Measurements from ENCODE around the gene SCGB1D4. TPM values are rescaled to one million over a fixed set of nuclear protein-coding genes. Genes with fewer than 3 reads are reported as not detected.
"Not testable (repeated sequence)": the region's sequence is repeated elsewhere in the genome, so short reads cannot be mapped to it uniquely, and the experiment has no call there.

Gene SCGB1D4, protein sequence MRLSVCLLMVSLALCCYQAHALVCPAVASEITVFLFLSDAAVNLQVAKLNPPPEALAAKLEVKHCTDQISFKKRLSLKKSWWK
- total RNA-seq = not detected

DNA sequence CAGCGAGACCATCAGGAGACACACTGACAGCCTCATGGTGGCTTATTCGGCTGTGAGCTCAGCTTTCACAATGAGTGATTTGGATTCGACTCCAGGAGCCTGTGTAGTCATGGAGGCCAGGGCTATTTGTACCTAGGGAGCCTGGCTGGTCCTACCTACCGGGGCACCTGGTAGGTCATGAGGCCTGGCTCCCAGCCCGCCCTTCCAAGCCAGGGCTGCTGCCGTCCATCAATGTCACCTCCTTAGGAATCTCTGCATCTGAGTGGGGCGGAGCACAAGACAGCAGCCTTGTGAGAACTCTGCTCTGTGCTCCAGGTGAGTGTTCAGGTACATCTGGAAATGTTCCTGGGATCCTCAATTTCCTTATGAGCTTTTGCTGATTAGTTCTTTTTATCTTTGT lies at the start of gene SCGB1D4:
SCGB1D4 (minus strand) TSS at position 101 of the 400 bp plus-strand sequence; CDS start at position 36, 65 bp downstream.
- no peaks in the 10 kb centered on the region for H3K9me3 Mint-ChIP-seq
- no peak within 1 kb of the TSS for H3K4me3 Mint-ChIP-seq
- no peak for ATAC-seq
- H3K4me1 Mint-ChIP-seq (ENCODE audit: low read depth in 2 of 2) = no peaks in the 10 kb centered on the region
- DNase-seq (ENCODE audit: low spot score) = no peak
- H3K27ac Mint-ChIP-seq = no peak within 1 kb of the TSS
- peaks cover 20 to 44% of the 10 kb centered on the region in 2 donors for H3K27me3 Mint-ChIP-seq
- no peaks in the 10 kb centered on the region for H3K36me3 Mint-ChIP-seq

DNA sequence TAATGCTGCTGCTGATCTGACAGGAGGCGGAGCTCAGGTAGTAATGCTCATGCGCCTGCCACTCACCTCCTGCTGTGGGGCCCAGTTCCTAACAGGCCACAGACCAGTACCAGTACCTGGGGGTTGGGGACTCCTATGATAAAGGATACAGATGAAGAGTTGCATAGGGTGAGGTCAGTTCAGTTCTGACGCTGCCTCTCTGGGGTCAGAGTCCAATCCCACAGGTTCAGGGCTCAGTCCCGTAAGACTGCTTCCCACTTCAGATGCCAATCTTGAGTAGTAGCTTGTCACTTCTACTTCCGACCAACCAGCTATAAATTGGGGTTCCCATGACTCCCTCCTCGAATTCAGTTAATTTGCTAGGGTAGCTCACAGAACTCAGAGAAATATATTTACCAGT lies 47.0 kb upstream of the SCGB1D4 start:
- no peaks in the 10 kb centered on the region for H3K27me3 Mint-ChIP-seq
- no peak overlapping the region for H3K4me3 Mint-ChIP-seq
- no peak overlapping the region for H3K27ac Mint-ChIP-seq
- no peaks in the 10 kb centered on the region for H3K9me3 Mint-ChIP-seq
- DNase-seq (ENCODE audit: low spot score) (no peak), ATAC-seq (no peak)
- H3K36me3 Mint-ChIP-seq = no peaks in the 10 kb centered on the region
- H3K4me1 Mint-ChIP-seq (ENCODE audit: low read depth in 2 of 2) = peaks cover 0 to 2% of the 10 kb centered on the region in 2 donors

DNA sequence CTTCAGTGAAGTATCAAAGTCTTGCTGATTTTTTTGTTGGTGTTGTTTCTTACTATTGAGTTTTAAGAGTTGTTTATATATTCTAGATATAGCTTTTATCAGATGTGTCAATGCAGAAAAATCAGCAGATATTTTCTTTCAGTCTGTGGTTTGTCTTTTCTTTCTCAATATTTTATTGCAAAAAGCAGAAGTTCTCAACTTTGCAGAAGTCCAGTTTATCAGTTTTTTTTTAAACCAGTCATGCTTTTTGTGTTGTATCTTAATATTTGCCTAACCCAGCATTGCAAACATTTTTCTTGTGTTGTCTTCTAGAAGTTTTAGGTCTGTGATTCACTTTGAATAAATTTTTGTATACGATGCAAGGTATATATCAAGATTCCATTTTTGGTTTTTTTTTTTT lies 45.3 kb upstream of the SCGB1D4 start:
- Mint-ChIP-seq H3K36me3 (no peaks in the 10 kb centered on the region), H3K9me3 (no peaks in the 10 kb centered on the region), H3K27me3 (no peaks in the 10 kb centered on the region), H3K4me3 (no peak overlapping the region), H3K27ac (no peak overlapping the region), H3K4me1 (ENCODE audit: low read depth in 2 of 2) (peaks cover 3 to 11% of the 10 kb centered on the region in 2 donors)
- ATAC-seq = no peak
- DNase-seq (ENCODE audit: low spot score) = no peak

DNA sequence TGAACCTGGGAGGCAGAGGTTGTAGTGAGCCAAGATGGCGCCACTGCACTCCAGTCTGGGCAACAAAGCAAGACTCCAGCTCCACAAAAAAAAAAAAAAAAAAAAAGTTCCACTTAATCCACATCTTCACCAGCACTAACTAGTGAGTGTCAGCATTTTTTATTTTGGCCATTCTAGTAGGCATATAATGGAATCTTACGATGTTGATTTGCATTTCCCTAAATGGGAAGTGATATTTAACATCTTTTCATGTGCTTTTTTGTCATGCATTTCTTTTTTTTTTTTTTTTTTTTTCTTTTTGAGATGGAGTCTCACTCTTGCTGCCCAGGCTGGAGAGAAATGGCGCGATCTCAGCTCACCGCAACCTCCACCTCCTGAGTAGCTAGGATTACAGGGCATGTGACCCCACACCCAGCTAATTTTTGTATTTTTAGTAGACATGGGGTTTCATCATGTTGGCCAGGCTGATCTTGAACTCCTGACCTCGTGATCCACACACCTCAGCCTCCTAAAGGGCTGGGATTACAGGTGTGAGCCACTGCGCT lies 44.8 kb upstream of the SCGB1D4 start:
- not testable (repeated sequence) for H3K4me3 Mint-ChIP-seq; H3K27ac Mint-ChIP-seq; DNase-seq (ENCODE audit: low spot score); H3K27me3 Mint-ChIP-seq; ATAC-seq; H3K9me3 Mint-ChIP-seq; H3K36me3 Mint-ChIP-seq
- H3K4me1 Mint-ChIP-seq (ENCODE audit: low read depth in 2 of 2) = peaks cover 3 to 11% of the 10 kb centered on the region in 2 donors

- H3K4me3 Mint-ChIP-seq = no peak overlapping the region
- H3K4me1 Mint-ChIP-seq (ENCODE audit: low read depth in 2 of 2) = peaks cover 13 to 26% of the 10 kb centered on the region in 2 donors
- DNase-seq (ENCODE audit: low spot score) (no peak), ATAC-seq (no peak)
- no peak overlapping the region for H3K27ac Mint-ChIP-seq
- H3K36me3 Mint-ChIP-seq = no peaks in the 10 kb centered on the region
- peaks cover 0 to 7% of the 10 kb centered on the region in 2 donors for H3K27me3 Mint-ChIP-seq
- H3K9me3 Mint-ChIP-seq = no peaks in the 10 kb centered on the region
Observed at GRCh38 chr11:62341588-62341987, 42.7 kb upstream of the SCGB1D4 start.

DNA sequence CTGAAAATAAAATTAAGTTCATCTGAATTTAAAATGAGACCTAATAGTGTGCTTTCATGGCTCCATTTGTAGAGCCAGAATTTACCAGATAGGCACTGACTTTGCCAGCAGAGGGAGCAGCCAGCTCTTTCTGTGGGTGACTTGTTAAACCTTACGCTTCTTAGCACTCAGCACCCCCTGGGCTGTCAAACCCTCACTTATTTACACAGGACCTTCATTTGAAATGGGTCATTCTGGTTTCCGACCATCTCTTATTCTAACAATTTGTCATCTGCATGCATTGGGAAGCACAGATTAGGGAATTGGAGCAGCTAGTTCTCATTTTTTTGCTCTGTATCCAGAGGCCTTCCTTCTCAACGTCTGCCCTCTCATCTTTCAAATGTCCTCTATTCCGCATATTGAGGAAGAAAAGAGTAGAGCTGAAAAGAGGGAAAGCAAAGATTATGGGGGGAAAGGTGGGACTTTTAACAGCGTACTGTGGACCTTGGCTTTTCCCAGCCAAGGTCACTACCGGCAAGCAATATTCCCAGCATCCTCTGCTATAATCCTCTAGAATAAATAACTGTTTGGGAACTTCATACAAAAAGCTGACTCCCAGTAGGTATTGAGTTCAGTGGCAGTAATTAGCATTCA lies 41.5 kb upstream of the SCGB1D4 start:
- Mint-ChIP-seq H3K36me3 (no peaks in the 10 kb centered on the region), H3K9me3 (no peaks in the 10 kb centered on the region), H3K27me3 (peaks cover 6 to 19% of the 10 kb centered on the region in 2 donors), H3K4me1 (ENCODE audit: low read depth in 2 of 2) (peaks cover 22 to 26% of the 10 kb centered on the region in 2 donors), H3K27ac (no peak overlapping the region), H3K4me3 (peak overlapping the region; percentile 37)
- ATAC-seq = peak; percentile 57 to 59
- peak; percentile 69 for DNase-seq (ENCODE audit: low spot score)

GRCh38 chr11:62338218-62338617 lies 39.3 kb upstream of the SCGB1D4 start:
- ATAC-seq (no peak), DNase-seq (ENCODE audit: low spot score) (no peak)
- peak overlapping the region; percentile 86 for H3K4me3 Mint-ChIP-seq
- H3K27ac Mint-ChIP-seq = peak overlapping the region; percentile 4 to 52
- no peaks in the 10 kb centered on the region for H3K36me3 Mint-ChIP-seq
- peaks cover 22 to 26% of the 10 kb centered on the region in 2 donors for H3K4me1 Mint-ChIP-seq (ENCODE audit: low read depth in 2 of 2)
- H3K27me3 Mint-ChIP-seq = peaks cover 7 to 20% of the 10 kb centered on the region in 2 donors
- H3K9me3 Mint-ChIP-seq = no peaks in the 10 kb centered on the region

DNA sequence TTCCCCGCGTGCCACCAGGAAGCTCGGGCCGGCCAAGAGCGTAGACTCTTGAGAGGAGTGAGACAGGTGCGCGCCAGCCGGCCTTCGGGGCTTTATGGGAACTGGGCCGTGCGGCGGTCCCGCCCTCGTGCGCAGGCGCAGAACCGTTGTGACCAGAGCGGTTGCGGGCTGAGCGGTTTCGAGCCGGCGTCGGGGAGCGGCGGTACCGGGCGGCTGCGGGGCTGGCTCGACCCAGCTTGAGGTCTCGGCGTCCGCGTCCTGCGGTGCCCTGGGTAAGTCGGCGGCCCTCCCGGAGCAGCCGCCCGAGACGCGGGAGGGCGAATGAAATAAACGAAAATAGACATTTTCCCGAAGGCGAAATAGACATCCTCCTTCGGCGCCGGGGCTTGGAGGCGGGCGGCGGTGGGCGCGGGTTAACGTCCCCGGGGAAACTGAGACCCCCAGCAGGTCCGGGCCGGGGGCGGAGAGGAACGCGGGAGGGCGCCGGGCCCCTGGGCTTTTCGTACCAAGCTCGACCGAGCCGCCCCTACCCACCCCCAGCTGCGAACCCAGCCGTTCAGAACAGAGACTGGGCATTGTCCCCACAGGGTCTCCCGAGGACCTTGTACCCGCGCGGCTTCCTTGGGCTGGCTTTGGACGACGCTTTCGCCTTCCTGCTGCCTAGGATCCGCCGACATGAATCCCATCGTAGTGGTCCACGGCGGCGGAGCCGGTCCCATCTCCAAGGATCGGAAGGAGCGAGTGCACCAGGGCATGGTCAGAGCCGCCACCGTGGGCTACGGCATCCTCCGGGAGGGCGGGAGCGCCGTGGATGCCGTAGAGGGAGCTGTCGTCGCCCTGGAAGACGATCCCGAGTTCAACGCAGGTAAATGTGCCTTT lies 38.7 kb upstream of the SCGB1D4 start, which contains the start of gene ASRGL1:
ASRGL1 (plus strand) TSS at position 146 of the 879 bp plus-strand sequence; CDS start at position 676, 530 bp downstream.
- Mint-ChIP-seq H3K4me1 (ENCODE audit: low read depth in 2 of 2) (peaks cover 22 to 26% of the 10 kb centered on the region in 2 donors), H3K9me3 (no peaks in the 10 kb centered on the region), H3K36me3 (no peaks in the 10 kb centered on the region), H3K4me3 (peak within 1 kb of the TSS; percentile 86), H3K27ac (peak within 1 kb of the TSS; percentile 4 to 76), H3K27me3 (peaks cover 9 to 20% of the 10 kb centered on the region in 2 donors)
- ATAC-seq = peak; percentile 89 to 91
- peak; percentile 90 for DNase-seq (ENCODE audit: low spot score)

DNA sequence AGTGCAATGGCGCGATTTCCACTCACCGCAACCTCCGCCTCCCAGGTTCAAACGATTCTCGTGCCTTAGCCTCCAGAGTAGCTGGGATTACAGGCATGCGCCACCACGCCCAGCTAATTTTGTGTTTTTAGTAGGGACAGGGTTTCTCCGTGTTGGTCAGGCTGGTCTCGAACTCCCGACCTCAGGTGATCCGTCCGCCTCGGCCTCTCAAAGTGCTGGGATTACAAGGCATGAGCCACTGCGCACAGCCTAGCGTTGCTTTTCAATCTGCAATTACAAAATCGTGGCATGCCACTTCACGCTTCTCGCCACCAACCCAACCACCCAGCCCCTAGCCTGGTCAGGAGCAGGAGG lies 38.1 kb upstream of the SCGB1D4 start:
- peak overlapping the region; percentile 86 for H3K4me3 Mint-ChIP-seq
- H3K36me3 Mint-ChIP-seq; DNase-seq (ENCODE audit: low spot score); H3K9me3 Mint-ChIP-seq; ATAC-seq: not testable (repeated sequence)
- peaks cover 9 to 21% of the 10 kb centered on the region in 2 donors for H3K27me3 Mint-ChIP-seq
- peaks cover 22 to 26% of the 10 kb centered on the region in 2 donors for H3K4me1 Mint-ChIP-seq (ENCODE audit: low read depth in 2 of 2)
- peak overlapping the region; percentile 4 to 58 for H3K27ac Mint-ChIP-seq

GRCh38 chr11:62333768-62334167 lies 34.9 kb upstream of the SCGB1D4 start:
- DNase-seq (ENCODE audit: low spot score) (no peak), ATAC-seq (no peak)
- H3K27me3 Mint-ChIP-seq = peaks cover 22 to 49% of the 10 kb centered on the region in 2 donors
- H3K4me1 Mint-ChIP-seq (ENCODE audit: low read depth in 2 of 2) = peaks cover 15 to 19% of the 10 kb centered on the region in 2 donors
- no peaks in the 10 kb centered on the region for H3K9me3 Mint-ChIP-seq
- no peak overlapping the region for H3K27ac Mint-ChIP-seq
- H3K4me3 Mint-ChIP-seq = no peak overlapping the region
- no peaks in the 10 kb centered on the region for H3K36me3 Mint-ChIP-seq

DNA sequence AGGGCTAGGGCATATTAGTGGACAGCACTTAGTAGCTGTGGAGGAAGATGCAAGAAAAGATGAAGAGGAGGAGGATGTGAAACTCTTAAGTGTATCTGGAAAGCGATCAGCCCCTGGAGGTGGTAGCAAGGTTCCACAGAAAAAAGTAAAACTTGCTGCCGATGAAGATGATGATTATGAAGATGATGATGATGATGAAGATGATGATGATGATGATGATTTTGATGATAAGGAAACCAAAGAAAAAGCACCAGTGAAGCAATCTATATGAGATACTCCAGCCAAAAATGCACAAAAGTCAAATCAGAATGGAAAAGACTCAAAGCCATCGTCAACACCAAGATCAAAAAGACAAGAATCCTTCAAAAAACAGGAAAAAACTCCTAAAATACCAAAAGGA lies 32.4 kb upstream of the SCGB1D4 start:
- H3K27ac Mint-ChIP-seq; ATAC-seq; H3K9me3 Mint-ChIP-seq; H3K4me1 Mint-ChIP-seq (ENCODE audit: low read depth in 2 of 2); H3K4me3 Mint-ChIP-seq; DNase-seq (ENCODE audit: low spot score); H3K36me3 Mint-ChIP-seq: not testable (repeated sequence)
- H3K27me3 Mint-ChIP-seq = peaks cover 25 to 44% of the 10 kb centered on the region in 2 donors

DNA sequence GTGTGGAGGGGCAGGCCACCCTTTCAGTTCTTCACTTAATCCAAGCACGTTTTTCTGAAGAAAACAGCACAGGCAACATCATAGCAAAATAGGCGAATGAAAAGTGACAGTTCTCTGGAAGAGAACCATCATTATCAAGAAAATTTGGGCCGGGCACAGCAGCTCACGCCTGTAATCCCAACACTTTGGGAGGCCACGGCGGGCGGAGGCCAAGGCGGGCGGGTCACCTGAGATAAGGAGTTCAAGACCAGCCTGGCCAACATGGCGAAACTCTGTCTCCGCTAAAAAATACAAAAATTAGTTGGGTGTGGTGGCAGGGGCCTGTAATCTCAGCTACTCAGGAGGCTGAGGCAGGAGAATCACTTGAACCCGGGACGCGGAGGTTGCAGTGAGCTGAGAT lies 28.7 kb upstream of the SCGB1D4 start:
- H3K27me3 Mint-ChIP-seq = peaks cover 22 to 34% of the 10 kb centered on the region in 2 donors
- ATAC-seq; H3K27ac Mint-ChIP-seq; DNase-seq (ENCODE audit: low spot score); H3K36me3 Mint-ChIP-seq; H3K4me3 Mint-ChIP-seq; H3K9me3 Mint-ChIP-seq: not testable (repeated sequence)
- H3K4me1 Mint-ChIP-seq (ENCODE audit: low read depth in 2 of 2) = peaks cover 9 to 10% of the 10 kb centered on the region in 2 donors

- ATAC-seq; DNase-seq (ENCODE audit: low spot score); H3K9me3 Mint-ChIP-seq; H3K4me3 Mint-ChIP-seq; H3K36me3 Mint-ChIP-seq; H3K27ac Mint-ChIP-seq: not testable (repeated sequence)
- peaks cover 9 to 10% of the 10 kb centered on the region in 2 donors for H3K4me1 Mint-ChIP-seq (ENCODE audit: low read depth in 2 of 2)
- peaks cover 24 to 31% of the 10 kb centered on the region in 2 donors for H3K27me3 Mint-ChIP-seq
Observed at GRCh38 chr11:62326719-62327118, 27.8 kb upstream of the SCGB1D4 start.

Data from natural killer cell treated with Interleukin-12 subunit alpha and Interleukin-12 subunit beta and Interleukin-15 and Interleukin-18, amount 100 ng/mL, for 72 hours (primary cell).